Pancreas (tissue), 10 donors: ENCODE data around the gene NPTXR. TPM values are rescaled to one million over a fixed set of nuclear protein-coding genes. Genes with fewer than 3 reads are reported as not detected.
A peak's percentile ranks its signal among the peaks of the same experiment; 100 is the strongest.
"Not testable (repeated sequence)": the region's sequence is repeated elsewhere in the genome, so short reads cannot be mapped to it uniquely, and the experiment has no call there.

Source experiments
- ATAC-seq, 4 donors: fragments of 200-7000 bp; cut with Tn5 transposase; one replicate each; pipeline versions ENCODE4 v1.8.0 to v1.9.1; 2020; ENCODE audit warnings: mild to moderate bottlenecking in 4 of 4, moderate library complexity in 4 of 4
- DNase-seq, 6 donors: peaks; one replicate each; pipeline ENCODE4 v3.0.0-alpha.2; 2020
- FAIRE-seq: peaks from 2 replicates; lab custom pipeline; 2012; peaks lifted over from hg19 to GRCh38; lab: Jason Lieb, UNC
- H3K27ac ChIP-seq, 4 donors: fragments of 200-600 bp; sonication (generic); 1 replicate in 3 of 4; 2 replicates in 1 of 4; pipeline versions ENCODE4 v1.5.0 to v1.8.0; 2020
- H3K27me3 ChIP-seq, 4 donors: fragments of 200-600 bp; one replicate each; pipeline ENCODE4 v1.8.0; 2021
- H3K36me3 ChIP-seq, 3 donors: fragments of 200-600 bp; sonication (generic) in 1 of 3; one replicate each; pipeline versions ENCODE4 v1.5.0 to v1.8.0; 2020 to 2021
- H3K4me1 ChIP-seq, 3 donors: fragments of 200-600 bp; one replicate each; pipeline ENCODE4 v1.8.0; 2021
- H3K4me3 ChIP-seq, 4 donors: fragments of 200-600 bp; sonication (generic) in 2 of 4; one replicate each; pipeline versions ENCODE4 v1.5.0 to v1.8.0; 2020 to 2021
- H3K9me3 ChIP-seq, 4 donors: fragments of 200-600 bp; one replicate each; pipeline ENCODE4 v1.8.0; 2021
- CTCF ChIP-seq, 4 donors: fragments of 200-600 bp; sonication (generic) in 3 of 4; IDR thresholded peaks; one replicate each; pipeline versions ENCODE4 v1.5.0 to v1.8.0; 2021; ENCODE audit warnings: antibody characterized with exemption in 4 of 4
- WGBS, 2 donors: extraction: QIAGEN DNeasy Blood & Tissue Kit; methylation state at CpG; one replicate each; pipeline ENCODE4 v1.1.7; 2013; 5-methylcytosine and 5-hydroxymethylcytosine counted together
- intact Hi-C, 3 donors: fragments of 100-400 bp; cut with DNase I; formaldehyde crosslinking; loops; one replicate each; pipeline versions ENCODE4 v1.11.1 to v1.14.2; 2022
- polyA plus RNA-seq, 2 donors: library from polyadenylated mRNA; stranded (reverse); fragments of 200-250 nt; gene quantifications; one replicate each; pipeline ENCODE4 v1.2.3, GENCODE V29; 2013
- total RNA-seq, 6 donors: library from RNA; stranded (reverse); fragmentation: NEBNext Ultra II Directional in 4 of 6; extraction: Animal tissue kit (Norgen Biotek cat#: 25700) in 4 of 6; gene quantifications; one replicate each; pipeline versions ENCODE4 v1.2.1 to v1.2.4, GENCODE V29; 2021 to 2023
- donor health status: healthy with polysubstance abuse.
- donor health status: DM: no; HTN: no; CAD: no; lungs with moderate emphysema.
- donor health status: DM: no; HTN: no; CAD: no.
- donor health status: control.
- donor health status: control.
- donor health status: Bipolar disorder and iron deficiency.
- donor health status: DM: yes; HTN: yes; CAD: no.
- donor health status: DM: no; HTN: no; CAD: no.
- donor health status: DM: no; HTN: no; CAD: no.
- donor health status: DM: yes; HTN: yes; CAD: no.

Gene NPTXR
- total and polyA plus RNA-seq, 8 donors, result 3.0 to 11.0 (median 5.3) TPM

DNA sequence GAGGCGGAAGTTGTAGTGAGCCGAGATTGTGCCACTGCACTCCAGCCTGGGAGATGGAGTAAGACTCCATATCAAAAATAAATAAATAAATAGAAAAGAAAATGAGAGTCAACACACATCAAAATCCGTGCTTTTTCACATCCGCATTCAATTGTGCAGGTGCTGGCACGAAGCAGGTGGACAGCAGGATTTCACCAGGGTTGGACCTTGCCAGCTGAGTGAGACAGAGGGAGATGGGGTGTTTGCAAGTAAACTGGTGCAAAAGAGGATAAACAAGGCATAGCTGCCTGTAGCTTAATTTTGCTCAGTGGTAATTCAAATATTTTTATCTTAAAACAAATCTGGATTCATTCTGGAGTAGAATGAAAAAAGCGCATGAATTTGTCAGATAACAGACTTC is 26.6 kb downstream of the NPTXR start:
- DNase-seq (no peak), ATAC-seq (no peak), FAIRE-seq (no peak)
- WGBS, 2 donors, result 80 to 83% methylated on average over 6 of the region's 6 CpGs
- no peaks in the 10 kb centered on the region for H3K36me3 ChIP-seq
- no peak for TF ChIP-seq CTCF (IDR thresholded peaks at IDR 0.05)
- no peak overlapping the region for H3K4me3 ChIP-seq
- H3K9me3 ChIP-seq, result no peaks in the 10 kb centered on the region
- intact Hi-C loops, result no loop called here
- H3K27ac ChIP-seq, result no peak overlapping the region
- H3K4me1 ChIP-seq, result no peaks in the 10 kb centered on the region
- no peaks in the 10 kb centered on the region for H3K27me3 ChIP-seq

DNA sequence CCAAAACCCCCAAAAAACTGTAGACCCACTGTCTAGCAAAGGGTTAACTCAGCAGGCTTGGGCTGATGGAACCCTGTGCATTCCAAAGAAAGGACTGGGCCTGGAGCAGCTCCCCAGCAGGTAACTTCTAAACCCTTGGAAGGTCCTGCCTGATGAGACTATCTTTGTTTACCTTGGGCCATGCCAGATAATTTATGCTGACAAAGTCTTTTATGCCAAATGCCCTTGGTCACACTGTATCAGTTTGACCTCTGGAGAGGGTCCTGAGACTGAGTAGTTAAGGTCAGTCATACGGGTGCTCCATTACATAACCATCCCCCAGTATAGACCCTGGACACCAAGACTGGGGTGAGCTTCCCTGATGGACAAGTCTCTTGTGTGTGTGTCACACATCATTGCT is 28.0 kb downstream of the NPTXR start:
- H3K4me3 ChIP-seq, result no peak overlapping the region
- intact Hi-C loops, result no loop called here
- no peak overlapping the region for H3K27ac ChIP-seq
- no peak for ATAC-seq
- no peaks in the 10 kb centered on the region for H3K27me3 ChIP-seq
- WGBS, 2 donors, result 13 to 18% methylated on average over 1 of the region's 1 CpG
- no peaks in the 10 kb centered on the region for H3K36me3 ChIP-seq
- no peaks in the 10 kb centered on the region for H3K4me1 ChIP-seq
- DNase-seq, result no peak
- FAIRE-seq, result no peak
- H3K9me3 ChIP-seq, result no peaks in the 10 kb centered on the region
- no peak for TF ChIP-seq CTCF (IDR thresholded peaks at IDR 0.05)

DNA sequence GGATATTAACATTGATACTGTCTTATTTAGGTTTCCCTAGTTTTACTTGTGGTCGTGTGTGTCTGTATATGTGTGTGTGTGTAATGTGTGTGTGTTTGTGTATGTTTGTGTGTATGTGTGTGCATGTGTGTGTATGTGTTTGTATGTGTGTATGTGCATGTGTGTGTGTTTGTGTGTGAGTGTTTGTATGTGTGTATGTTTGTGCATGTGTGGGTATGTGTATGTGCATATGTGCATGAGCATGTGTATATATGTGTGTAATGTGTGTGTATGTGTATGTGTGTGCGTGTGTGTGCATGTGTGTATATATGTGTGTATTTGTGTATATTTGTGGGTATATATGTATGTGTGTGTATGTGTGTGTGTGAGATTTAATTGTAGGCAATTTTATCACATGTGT is 32.6 kb downstream of the NPTXR start:
- 67 to 79% methylated on average over 2 of the region's 2 CpGs for WGBS, 2 donors
- DNase-seq (no peak), ATAC-seq (no peak), FAIRE-seq (no peak)
- H3K27ac ChIP-seq, result no peak overlapping the region
- no peak overlapping the region for H3K4me3 ChIP-seq
- H3K36me3 ChIP-seq, result no peaks in the 10 kb centered on the region
- no peaks in the 10 kb centered on the region for H3K4me1 ChIP-seq
- intact Hi-C loops, result no loop called here
- no peak for TF ChIP-seq CTCF (IDR thresholded peaks at IDR 0.05)
- no peaks in the 10 kb centered on the region for H3K9me3 ChIP-seq
- no peaks in the 10 kb centered on the region for H3K27me3 ChIP-seq

GRCh38 chr22:38805041-38805593 is 38.7 kb downstream of the NPTXR start:
- WGBS, 2 donors, result 76 to 86% methylated on average over 8 of the region's 8 CpGs
- H3K4me1 ChIP-seq, H3K4me3 ChIP-seq, H3K27ac ChIP-seq, H3K27me3 ChIP-seq, DNase-seq, ATAC-seq, FAIRE-seq, H3K36me3 ChIP-seq, intact Hi-C loops, H3K9me3 ChIP-seq: not testable (repeated sequence)

GRCh38 chr22:38802671-38803121 is 41.1 kb downstream of the NPTXR start:
- WGBS, 2 donors, result 20 to 29% methylated on average over 10 of the region's 10 CpGs
- no peaks in the 10 kb centered on the region for H3K9me3 ChIP-seq
- no peaks in the 10 kb centered on the region for H3K36me3 ChIP-seq
- peak; percentile 77 to 97 (median 91) for ATAC-seq
- H3K4me1 ChIP-seq, result no peaks in the 10 kb centered on the region
- no peaks in the 10 kb centered on the region for H3K27me3 ChIP-seq
- DNase-seq, result peak in 3 of 6 donors; percentile 49 to 68 (median 60)
- no peak for FAIRE-seq
- no peak overlapping the region for H3K27ac ChIP-seq
- H3K4me3 ChIP-seq, result no peak overlapping the region
- no peak for TF ChIP-seq CTCF (IDR thresholded peaks at IDR 0.05)
- intact Hi-C loops, result no loop called here
